OCI-LY7 (cell line): ENCODE measurements around the gene ADARB2. TPM values are rescaled to one million over a fixed set of nuclear protein-coding genes. Genes with fewer than 3 reads are reported as not detected.

Source experiments
- BruUV-seq: library from RNA; stranded (reverse); fragments of 400-500 nt; replicated peaks from 2 replicates; lab custom pipeline; 2021; lab: Mats Ljungman, UMichigan
- CTCF ChIA-PET: fragments of 300-600 bp; sonication (Branson Sonifier 250); formaldehyde crosslinking; loops from one replicate; lab custom pipeline; 2022; ENCODE audit warnings: antibody characterized with exemption; ENCODE audit not compliant: unreplicated experiment; lab: Charles Lee
- POLR2A ChIA-PET: fragments of 300-600 bp; sonication (Branson Sonifier 250); formaldehyde crosslinking; loops from one replicate; lab custom pipeline; 2022; ENCODE audit warnings: antibody characterized with exemption; lab: Charles Lee
- DNase-seq: peaks from one replicate; pipeline ENCODE4 v3.0.0-alpha.2; 2015; ENCODE audit warnings: low spot score
- H2AFZ ChIP-seq: fragments of 200-600 bp; sonication (generic), shearing (Covaris generic); 2 replicates; pipeline ENCODE4 v1.6.1; 2014; ENCODE audit warnings: mild to moderate bottlenecking, antibody characterized with exemption, low read length, moderate library complexity
- H3K27ac ChIP-seq: fragments of 200-600 bp; sonication (generic); 2 replicates; pipeline ENCODE4 v1.5.1; 2014; ENCODE audit warnings: mixed run types, low read depth, mild to moderate bottlenecking, moderate library complexity, low read length, inconsistent platforms; ENCODE audit not compliant: poor library complexity, severe bottlenecking
- H3K36me3 ChIP-seq: fragments of 200-600 bp; sonication (generic); 2 replicates; pipeline ENCODE4 v1.6.1; 2014; ENCODE audit warnings: mild to moderate bottlenecking, antibody characterized with exemption, low read length, moderate library complexity, mixed read lengths; ENCODE audit not compliant: insufficient read depth
- H3K4me1 ChIP-seq: fragments of 200-600 bp; sonication (generic); 2 replicates; pipeline ENCODE4 v1.5.1; 2014; ENCODE audit warnings: mild to moderate bottlenecking, low read length; ENCODE audit not compliant: insufficient read depth, poor library complexity, severe bottlenecking
- H3K4me2 ChIP-seq: fragments of 200-600 bp; sonication (generic); 2 replicates; pipeline ENCODE4 v1.6.1; 2014; ENCODE audit warnings: mild to moderate bottlenecking, low read length
- H3K4me3 ChIP-seq: fragments of 200-600 bp; sonication (generic); 2 replicates; pipeline ENCODE4 v1.5.1; 2014; ENCODE audit warnings: mild to moderate bottlenecking, low read depth, low read length; ENCODE audit not compliant: poor library complexity, severe bottlenecking
- H3K79me2 ChIP-seq: fragments of 200-600 bp; sonication (generic); 2 replicates; pipeline ENCODE4 v1.6.1; 2016; ENCODE audit warnings: low read depth, mild to moderate bottlenecking, low read length, moderate library complexity, mixed read lengths; ENCODE audit not compliant: insufficient read depth
- H3K9me2 ChIP-seq: fragments of 200-600 bp; sonication (generic); 2 replicates; pipeline ENCODE4 v1.6.1; 2016; ENCODE audit warnings: mild to moderate bottlenecking, low read length, mixed read lengths; ENCODE audit not compliant: insufficient read depth
- H3K9me3 ChIP-seq: fragments of 200-600 bp; sonication (generic); 2 replicates; pipeline ENCODE4 v1.6.1; 2014; ENCODE audit warnings: mild to moderate bottlenecking, mixed run types, low read length, mixed read lengths
- H4K20me1 ChIP-seq: fragments of 200-600 bp; sonication (generic); 2 replicates; pipeline ENCODE4 v1.6.1; 2014; ENCODE audit warnings: mild to moderate bottlenecking, antibody characterized with exemption, low read length, moderate library complexity, mixed read lengths; ENCODE audit not compliant: insufficient read depth
- CTCF ChIP-seq: fragments of 200-600 bp; sonication (generic); conservative IDR thresholded peaks from 2 replicates; pipeline ENCODE4 v1.5.1; 2014; ENCODE audit warnings: mild to moderate bottlenecking, antibody characterized with exemption, low read length, moderate library complexity, mixed read lengths
- EZH2phosphoT487 ChIP-seq: fragments of 200-600 bp; sonication (generic); IDR thresholded peaks from 2 replicates; pipeline ENCODE4 v1.6.1; 2018; ENCODE audit warnings: low read depth, borderline replicate concordance, mild to moderate bottlenecking, mixed run types, antibody characterized with exemption, low read length, moderate library complexity, mixed read lengths
- intact Hi-C: fragments of 100-400 bp; cut with micrococcal nuclease; formaldehyde crosslinking; loops from one replicate; pipeline ENCODE4 v1.10.0; 2022; ENCODE audit not compliant: unreplicated experiment
- total RNA-seq, 2 experiments: library from RNA; depleted of rRNA in 1 of 2; stranded (reverse); fragments of >200 nt in 1 of 2; shearing (Covaris generic) in 1 of 2; gene quantifications; 2 replicates each; pipeline ENCODE4 v1.2.3, GENCODE V29; 2014 to 2022

ADARB2 gene
- total RNA-seq, 2 experiments from 2014 or later, result 0.03 TPM; not detected in 1

DNA sequence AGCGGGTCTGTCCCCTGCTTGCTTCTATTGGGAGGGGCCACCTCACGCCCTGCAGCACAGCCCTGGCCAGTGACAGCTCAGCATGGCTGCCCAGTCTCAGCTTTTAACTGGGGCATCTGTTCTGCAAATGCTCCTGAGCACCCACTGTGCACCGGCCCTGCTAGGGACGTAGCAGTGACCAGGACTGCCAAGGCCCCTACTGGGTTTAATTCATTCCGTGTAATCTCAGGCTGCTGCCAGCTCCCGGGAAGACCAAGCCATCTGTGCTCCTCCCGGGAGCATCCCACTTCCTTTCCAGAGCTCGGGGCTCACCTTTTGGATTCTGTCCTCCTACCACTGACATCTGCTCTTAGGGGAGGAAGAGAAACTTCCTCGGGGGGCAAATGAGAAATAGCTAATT is 85.2 kb downstream of the ADARB2 start:
- Histone ChIP-seq H3K79me2 (no peaks in the 10 kb centered on the region), H3K36me3 (no peaks in the 10 kb centered on the region), H4K20me1 (no peaks in the 10 kb centered on the region), H2AFZ (no peak overlapping the region), H3K9me3 (no peaks in the 10 kb centered on the region), H3K4me1 (no peaks in the 10 kb centered on the region), H3K4me3 (no peak overlapping the region), H3K4me2 (no peak overlapping the region), H3K27ac (no peak overlapping the region), H3K9me2 (no peaks in the 10 kb centered on the region)
- POLR2A ChIA-PET, result no interaction called here
- no TSS peak for BruUV-seq
- no peak for DNase-seq
- CTCF ChIA-PET, result no interaction called here
- intact Hi-C loops, result no loop called here
- TF ChIP-seq CTCF, result no peak
- no peak for TF ChIP-seq EZH2phosphoT487

GRCh38 chr10:1651270-1651966 is 85.9 kb downstream of the ADARB2 start:
- no TSS peak for BruUV-seq
- Histone ChIP-seq H3K36me3 (no peaks in the 10 kb centered on the region), H4K20me1 (no peaks in the 10 kb centered on the region), H3K27ac (no peak overlapping the region), H3K9me2 (no peaks in the 10 kb centered on the region), H3K4me1 (no peaks in the 10 kb centered on the region), H3K4me3 (no peak overlapping the region), H2AFZ (no peak overlapping the region), H3K9me3 (no peaks in the 10 kb centered on the region), H3K4me2 (no peak overlapping the region), H3K79me2 (no peaks in the 10 kb centered on the region)
- POLR2A ChIA-PET, result no interaction called here
- no peak for DNase-seq
- CTCF ChIA-PET, result interaction anchor here (0.5 kb wide), 1 partner anchor 69 kb away, joined by 3 read pairs; no protein-coding TSS in a partner anchor
- intact Hi-C loops, result no loop called here
- TF ChIP-seq EZH2phosphoT487, result no peak
- TF ChIP-seq CTCF, result no peak
